HepG2 (cell line): ENCODE data around the gene MFAP4. TPM values are rescaled to one million over a fixed set of nuclear protein-coding genes. Genes with fewer than 3 reads are reported as not detected.

Experiments
- ASH2L ChIP-seq: fragments of 300-600, 200-600 bp; sonication (generic); IDR thresholded peaks from 2 replicates; pipeline ENCODE4 v1.7.0; 2017; ENCODE audit warnings: low read depth, mild to moderate bottlenecking, moderate library complexity, mixed read lengths, low read length; ENCODE audit not compliant: insufficient read length
- ATM ChIP-seq: fragments of 450-650 bp; IDR thresholded peaks from 2 replicates; pipeline ENCODE4 v1.7.1; 2017; ENCODE audit warnings: mild to moderate bottlenecking, borderline replicate concordance
- BRD4 ChIP-seq: sonication (generic); formaldehyde crosslinking; IDR thresholded peaks from 2 replicates; pipeline ENCODE4 v1.4.0; 2020; ENCODE audit warnings: missing genetic modification reagents
- FOSL1 ChIP-seq: sonication (generic); formaldehyde crosslinking; IDR thresholded peaks from 2 replicates; pipeline ENCODE4 v1.9.0; 2021; ENCODE audit warnings: missing genetic modification reagents, borderline replicate concordance
- FOSL2 ChIP-seq: sonication (generic); formaldehyde crosslinking; IDR thresholded peaks from 2 replicates; pipeline ENCODE4 v1.4.0; 2020; ENCODE audit warnings: missing genetic modification reagents
- HDAC2 ChIP-seq: sonication (generic); formaldehyde crosslinking; IDR thresholded peaks from 2 replicates; pipeline ENCODE4 v1.4.0; 2020; ENCODE audit warnings: missing genetic modification reagents
- ISL2 ChIP-seq: sonication (generic); formaldehyde crosslinking; IDR thresholded peaks from 2 replicates; pipeline ENCODE4 v1.5.0; 2020; ENCODE audit warnings: missing genetic modification reagents
- RERE ChIP-seq: IDR thresholded peaks from 2 replicates; pipeline ENCODE4 v1.6.1; 2016; ENCODE audit warnings: low read depth, missing genetic modification reagents, missing compliant biosample characterization
- SIN3B ChIP-seq: fragments of 150-350 bp; IDR thresholded peaks from 2 replicates; pipeline ENCODE4 v1.6.1; 2014; ENCODE audit warnings: low read length
- SRY ChIP-seq: sonication (generic); formaldehyde crosslinking; IDR thresholded peaks from 2 replicates; pipeline ENCODE4 v1.8.0; 2022; ENCODE audit warnings: mild to moderate bottlenecking, missing genetic modification reagents
- TFDP1 ChIP-seq: IDR thresholded peaks from 2 replicates; pipeline ENCODE4 v1.6.1; 2016; ENCODE audit warnings: missing compliant biosample characterization, missing genetic modification reagents, borderline replicate concordance
- ZBTB10 ChIP-seq: sonication (generic); formaldehyde crosslinking; IDR thresholded peaks from 2 replicates; pipeline ENCODE4 v1.4.0; 2020; ENCODE audit warnings: missing genetic modification reagents, borderline replicate concordance
- ZNF281 ChIP-seq: sonication (generic); formaldehyde crosslinking; IDR thresholded peaks from 2 replicates; pipeline ENCODE4 v1.4.0; 2020; ENCODE audit warnings: missing genetic modification reagents, borderline replicate concordance
- ZNF350 ChIP-seq: sonication (generic); formaldehyde crosslinking; IDR thresholded peaks from 2 replicates; pipeline ENCODE4 v1.4.0; 2020; ENCODE audit warnings: mild to moderate bottlenecking, low read depth, missing genetic modification reagents, borderline replicate concordance
- ZNF703 ChIP-seq: sonication (generic); formaldehyde crosslinking; IDR thresholded peaks from 2 replicates; pipeline ENCODE4 v1.5.1; 2020; ENCODE audit warnings: missing genetic modification reagents, mild to moderate bottlenecking, moderate library complexity, borderline replicate concordance
- ZNF788 ChIP-seq: sonication (generic); formaldehyde crosslinking; IDR thresholded peaks from 2 replicates; pipeline ENCODE4 v1.5.0; 2020; ENCODE audit warnings: mild to moderate bottlenecking, missing genetic modification reagents, borderline replicate concordance
- polyA plus RNA-seq, 8 experiments: library from polyadenylated mRNA; depleted of rRNA in 3 of 8; stranded (reverse) in 7 of 8; unstranded in 1 of 8; fragments of >200 nt; fragmentation: Illumina TruSeq in 4 of 8; extraction: Trizol in 4 of 8; gene quantifications; 2 replicates each; pipeline versions ENCODE4 v1.2.1 to v1.2.3, GENCODE V29; 2011 to 2016; ENCODE audit warnings: low read depth in 4 of 8, missing spikeins in 1 of 8, mixed read lengths in 1 of 8; ENCODE audit not compliant: insufficient read depth in 1 of 8
- total RNA-seq, 5 experiments: library from RNA; depleted of rRNA; stranded (reverse); fragments of >200 nt; fragmentation: Illumina TruSeq; extraction: Trizol; gene quantifications; 2 replicates each; pipeline ENCODE4 v1.2.3, GENCODE V29; 2016; ENCODE audit warnings: low read depth in 1 of 5

Gene MFAP4
- total and polyA plus RNA-seq, 2 of the 13 experiments (the other 11 are each of a cell fraction or from before 2014, with no cell fraction given): 0.08 TPM; not detected in 1

GRCh38 chr17:19377602-19378415 lies 9.2 kb downstream of the MFAP4 start (continued):
- TF ChIP-seq HDAC2 (CRISPR knock-in tag) (no peak; the same call in none of the 2 replicates), BRD4 (CRISPR knock-in tag) (no peak; the same call in 1 of the 2 replicates), SRY (peak; percentile 69), ZNF788 (CRISPR knock-in tag) (peak; percentile 78; the same call in 1 of the 2 replicates), ZNF703 (no peak), ATM (no peak), FOSL1 (CRISPR knock-in tag) (0 out of 2 replicates have a peak, but pooled peaks have one; percentile 15), ISL2 (CRISPR knock-in tag) (peak; percentile 71; the same call in 1 of the 2 replicates), ZNF281 (no peak), ASH2L (peak; percentile 86), TFDP1 (CRISPR knock-in tag) (peak; percentile 73; the same call in 1 of the 2 replicates), SIN3B (no peak; the same call in 1 of the 2 replicates), ZNF350 (CRISPR knock-in tag) (peak; percentile 92), FOSL2 (CRISPR knock-in tag) (no peak), ZBTB10 (CRISPR knock-in tag) (0 out of 2 replicates have a peak, but pooled peaks have one; percentile 64), RERE (CRISPR knock-in tag) (no peak)
